Activated CD4-positive, alpha-beta T cell treated with anti-CD3 and anti-CD28 coated beads, Interleukin-2, amount 10 ng/mL, durations not matched to agents 7 days and 5 days (primary cell): ENCODE measurements around the gene WIZ. TPM values are rescaled to one million over a fixed set of nuclear protein-coding genes. Genes with fewer than 3 reads are reported as not detected.
"Not testable (repeated sequence)": the region's sequence is repeated elsewhere in the genome, so short reads cannot be mapped to it uniquely, and the experiment has no call there.

Source experiments
- CTCF ChIA-PET: fragments of 350-600 bp; sonication (Branson Sonifier 250); formaldehyde crosslinking; loops from one replicate; lab custom pipeline; 2021; ENCODE audit warnings: antibody characterized with exemption; lab: Charles Lee
- POLR2A ChIA-PET: fragments of 350-600 bp; sonication (Branson Sonifier 250); formaldehyde crosslinking; loops from one replicate; lab custom pipeline; 2021; ENCODE audit warnings: antibody characterized with exemption; lab: Charles Lee
- DNase-seq: peaks from one replicate; pipeline ENCODE4 v3.0.0-alpha.2; 2020
- H3K27ac Mint-ChIP-seq: one replicate; pipeline ENCODE4 v1.8.0; 2021; ENCODE audit warnings: mild to moderate bottlenecking, moderate library complexity, mixed read lengths
- H3K27me3 Mint-ChIP-seq: one replicate; pipeline ENCODE4 v1.8.0; 2021; ENCODE audit warnings: mixed read lengths
- H3K36me3 Mint-ChIP-seq: one replicate; pipeline ENCODE4 v1.8.0; 2021; ENCODE audit warnings: low read depth, mixed read lengths
- H3K4me1 Mint-ChIP-seq: one replicate; pipeline ENCODE4 v1.8.0; 2021; ENCODE audit warnings: mixed read lengths
- H3K4me3 Mint-ChIP-seq: one replicate; pipeline ENCODE4 v1.8.0; 2021; ENCODE audit warnings: mild to moderate bottlenecking, moderate library complexity, mixed read lengths
- H3K9me3 Mint-ChIP-seq: one replicate; pipeline ENCODE4 v1.8.0; 2021; ENCODE audit warnings: mixed read lengths
- total RNA-seq, 2 experiments: library from RNA; stranded (reverse); gene quantifications; one replicate each; pipeline ENCODE4 v1.2.3, GENCODE V29; 2021

The WIZ gene
- total RNA-seq: 10 to 100 TPM; 28.7 to 31.6 TPM

- peaks cover 38% of the 10 kb centered on the region for H3K36me3 Mint-ChIP-seq
- peak within 1 kb of the TSS; percentile 90 for H3K27ac Mint-ChIP-seq
- peak within 1 kb of the TSS; percentile 71 for H3K4me3 Mint-ChIP-seq
- DNase-seq: peak; percentile 78
- H3K4me1 Mint-ChIP-seq: peaks cover 31% of the 10 kb centered on the region
- H3K9me3 Mint-ChIP-seq: no peaks in the 10 kb centered on the region
- CTCF ChIA-PET: interaction anchor here (0.6 to 1.2 kb wide), 4 partner anchors 14 to 101 kb away, joined by 3 to 5 read pairs (median 3); partner anchors contain the start of gene AKAP8L
- POLR2A ChIA-PET: interaction anchor here (0.8 kb wide), 1 partner anchor 14 kb away, joined by 3 read pairs; no protein-coding TSS in a partner anchor
- H3K27me3 Mint-ChIP-seq: no peaks in the 10 kb centered on the region
These were observed at the start of gene WIZ for GRCh38 chr19:15449620-15450527. WIZ (minus strand) TSS chr19:15449956; CDS start chr19:15448307, 1,649 bp downstream.

- no peak overlapping the region for H3K4me3 Mint-ChIP-seq
- H3K36me3 Mint-ChIP-seq: no peaks in the 10 kb centered on the region
- DNase-seq: no peak
- H3K9me3 Mint-ChIP-seq: no peaks in the 10 kb centered on the region
- H3K27me3 Mint-ChIP-seq: peaks cover 14% of the 10 kb centered on the region
- ChIA-PET POLR2A (no interaction called here), CTCF (no interaction called here)
- H3K4me1 Mint-ChIP-seq: peaks cover 10% of the 10 kb centered on the region
- H3K27ac Mint-ChIP-seq: no peak overlapping the region
These were observed 49.2 kb upstream of the WIZ start for GRCh38 chr19:15498910-15499309.

DNA sequence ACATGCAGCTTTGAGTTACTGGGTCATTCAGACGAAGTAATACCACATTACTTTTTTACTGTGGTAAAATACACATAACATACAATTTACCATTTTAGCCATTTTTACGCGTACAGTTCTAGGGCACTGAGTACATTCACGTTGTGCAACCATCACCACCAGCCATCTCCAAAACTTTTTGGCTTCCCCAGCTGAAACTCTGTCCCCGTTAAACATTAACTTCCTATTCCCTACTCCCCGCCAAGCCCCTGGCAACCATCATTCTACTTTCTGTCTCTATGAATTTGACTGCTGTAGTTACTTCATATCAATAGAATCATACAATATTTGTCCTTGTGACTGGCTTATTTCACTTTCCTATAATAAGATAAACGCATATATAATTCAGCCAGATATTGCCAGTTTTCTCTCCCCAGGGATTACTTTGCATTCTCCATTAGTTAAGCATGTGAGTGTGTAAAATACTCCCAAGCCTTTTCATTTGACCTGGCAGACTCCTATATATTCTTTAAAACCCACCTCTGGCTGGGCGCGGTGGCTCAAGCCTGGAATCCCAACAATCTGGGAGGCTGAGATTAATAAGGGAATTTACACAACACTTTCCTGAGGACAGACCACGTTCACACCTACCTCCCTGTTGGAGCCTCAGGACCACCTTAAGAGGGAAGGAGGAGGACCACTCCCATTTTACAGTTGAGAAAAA is 48.6 kb upstream of the WIZ start:
- Mint-ChIP-seq H3K27me3 (peaks cover 15% of the 10 kb centered on the region), H3K4me1 (peaks cover 10% of the 10 kb centered on the region), H3K9me3 (no peaks in the 10 kb centered on the region), H3K27ac (no peak overlapping the region), H3K36me3 (no peaks in the 10 kb centered on the region), H3K4me3 (no peak overlapping the region)
- no peak for DNase-seq
- POLR2A ChIA-PET: interaction anchor here (0.5 kb wide), 1 partner anchor 104 kb away, joined by 6 read pairs; no protein-coding TSS in a partner anchor
- CTCF ChIA-PET: interaction anchor here (0.6 kb wide), 1 partner anchor 14 kb away, joined by 4 read pairs; no protein-coding TSS in a partner anchor

- Mint-ChIP-seq H3K4me3 (no peak overlapping the region), H3K4me1 (peaks cover 10% of the 10 kb centered on the region), H3K27ac (no peak overlapping the region), H3K27me3 (peaks cover 11% of the 10 kb centered on the region), H3K36me3 (no peaks in the 10 kb centered on the region), H3K9me3 (no peaks in the 10 kb centered on the region)
- POLR2A ChIA-PET: no interaction called here
- no peak for DNase-seq
- CTCF ChIA-PET: interaction anchor here (0.7 kb wide), 1 partner anchor 361 kb away, joined by 3 read pairs; no protein-coding TSS in a partner anchor
These were observed 45.4 kb upstream of the WIZ start for GRCh38 chr19:15495151-15495550.

GRCh38 chr19:15488489-15489226 is 38.9 kb upstream of the WIZ start:
- H3K4me1 Mint-ChIP-seq: no peaks in the 10 kb centered on the region
- ChIA-PET POLR2A (no interaction called here), CTCF (no interaction called here)
- H3K36me3 Mint-ChIP-seq: peaks cover 3% of the 10 kb centered on the region
- DNase-seq: no peak
- no peak overlapping the region for H3K4me3 Mint-ChIP-seq
- peaks cover 8% of the 10 kb centered on the region for H3K27me3 Mint-ChIP-seq
- no peak overlapping the region for H3K27ac Mint-ChIP-seq
- peaks cover 3% of the 10 kb centered on the region for H3K9me3 Mint-ChIP-seq

DNA sequence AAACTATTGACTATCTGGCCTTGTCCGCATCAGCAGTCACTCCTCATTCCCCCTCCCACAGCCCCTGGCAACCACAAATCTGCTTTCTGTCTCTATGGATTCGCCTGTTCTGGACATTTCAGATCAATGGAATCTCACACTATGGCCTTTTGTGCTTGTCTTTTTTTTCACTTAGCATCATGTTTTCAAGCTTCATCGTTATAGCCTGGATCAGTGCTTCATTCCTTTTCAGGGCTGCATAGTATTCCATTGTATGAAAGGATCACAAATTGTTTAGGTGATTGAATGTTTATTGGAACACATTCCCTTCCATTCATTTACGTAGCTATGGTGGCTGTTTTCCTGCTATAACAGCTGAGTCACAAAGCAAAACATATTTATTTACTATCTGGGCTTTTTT is 37.3 kb upstream of the WIZ start:
- no peak overlapping the region for H3K4me3 Mint-ChIP-seq
- ChIA-PET POLR2A (no interaction called here), CTCF (interaction anchor here (0.6 to 0.7 kb wide), 2 partner anchors 21 to 78 kb away, joined by 3 to 6 read pairs; no protein-coding TSS in a partner anchor)
- H3K9me3 Mint-ChIP-seq: peaks cover 3% of the 10 kb centered on the region
- H3K36me3 Mint-ChIP-seq: peaks cover 3% of the 10 kb centered on the region
- peaks cover 5% of the 10 kb centered on the region for H3K4me1 Mint-ChIP-seq
- H3K27ac Mint-ChIP-seq: no peak overlapping the region
- DNase-seq: no peak
- no peaks in the 10 kb centered on the region for H3K27me3 Mint-ChIP-seq

DNA sequence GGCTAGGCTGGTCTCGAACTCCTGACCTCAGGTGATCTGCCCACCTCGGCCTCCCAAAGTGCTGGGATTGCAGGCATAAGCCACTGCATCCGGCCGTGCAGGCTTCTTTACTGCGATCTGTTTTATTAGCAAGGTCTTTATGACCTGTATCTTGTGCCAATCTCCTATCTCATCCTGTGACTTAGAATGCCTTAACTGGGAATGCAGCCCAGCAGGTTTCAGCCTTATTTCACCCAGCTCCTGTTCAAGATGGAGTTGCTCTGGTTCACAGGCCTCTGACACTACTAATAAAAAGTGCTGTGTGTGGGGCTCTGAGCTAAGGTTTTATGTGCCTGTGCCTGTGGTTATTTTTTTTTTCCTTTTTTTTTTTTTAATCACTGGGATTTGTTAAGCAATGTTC is 36.0 kb upstream of the WIZ start:
- ChIA-PET CTCF (interaction anchor here (1.3 kb wide), 1 partner anchor 67 kb away, joined by 5 read pairs; the partner anchor contains the start of gene AKAP8L), POLR2A (interaction anchor here (0.6 kb wide), 2 partner anchors 13 to 1010 kb away, joined by 4 to 5 read pairs; partner anchors contain the start of genes C19orf44 and CALR3)
- H3K27ac Mint-ChIP-seq, H3K4me1 Mint-ChIP-seq, H3K27me3 Mint-ChIP-seq, DNase-seq, H3K4me3 Mint-ChIP-seq, H3K36me3 Mint-ChIP-seq, H3K9me3 Mint-ChIP-seq: not testable (repeated sequence)

DNA sequence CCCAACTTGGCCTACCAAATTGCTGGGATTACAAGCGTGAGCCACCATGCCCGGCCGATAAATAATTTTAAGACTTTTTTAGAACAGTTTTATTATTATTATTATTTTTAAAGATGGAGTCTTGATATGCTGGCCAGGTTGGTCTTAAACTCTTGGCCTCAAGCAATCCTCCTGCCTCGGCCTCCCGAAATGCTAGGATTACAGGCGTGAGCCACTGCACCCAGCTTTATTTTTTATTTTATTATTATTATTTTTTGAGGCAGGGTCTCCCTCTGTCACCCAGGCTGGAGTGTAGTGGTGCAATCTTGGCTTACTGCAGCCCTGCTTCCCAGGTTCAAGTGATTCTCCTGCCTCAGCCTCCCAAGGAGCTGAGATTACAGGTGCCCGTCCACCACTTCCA is 31.2 kb upstream of the WIZ start:
- H3K36me3 Mint-ChIP-seq, DNase-seq, H3K4me3 Mint-ChIP-seq, H3K27ac Mint-ChIP-seq, H3K9me3 Mint-ChIP-seq, H3K27me3 Mint-ChIP-seq: not testable (repeated sequence)
- H3K4me1 Mint-ChIP-seq: peaks cover 35% of the 10 kb centered on the region
- POLR2A ChIA-PET: interaction anchor here (0.6 to 1.0 kb wide), 2 partner anchors 15 to 17 kb away, joined by 3 to 6 read pairs; no protein-coding TSS in a partner anchor
- CTCF ChIA-PET: interaction anchor here (1.3 to 1.9 kb wide), 3 partner anchors 9 to 75 kb away, joined by 3 to 6 read pairs (median 3); partner anchors contain the start of gene AKAP8L

GRCh38 chr19:15479391-15480345 is 29.9 kb upstream of the WIZ start, which contains the start of gene PGLYRP2:
PGLYRP2 (minus strand) TSS chr19:15479501; CDS start chr19:15479371, 130 bp downstream.
- no peaks in the 10 kb centered on the region for H3K9me3 Mint-ChIP-seq
- peaks cover 35% of the 10 kb centered on the region for H3K4me1 Mint-ChIP-seq
- ChIA-PET POLR2A (interaction anchor here (1.0 kb wide), 1 partner anchor 16 kb away, joined by 3 read pairs; no protein-coding TSS in a partner anchor), CTCF (interaction anchor here (0.6 to 1.9 kb wide), 5 partner anchors 8 to 200 kb away, joined by 3 to 8 read pairs (median 3); no protein-coding TSS in a partner anchor)
- peak within 1 kb of the TSS; percentile 48 for H3K27ac Mint-ChIP-seq
- no peaks in the 10 kb centered on the region for H3K27me3 Mint-ChIP-seq
- no peak within 1 kb of the TSS for H3K4me3 Mint-ChIP-seq
- no peak for DNase-seq
- peaks cover 3% of the 10 kb centered on the region for H3K36me3 Mint-ChIP-seq

- no peaks in the 10 kb centered on the region for H3K27me3 Mint-ChIP-seq
- ChIA-PET POLR2A (no interaction called here), CTCF (no interaction called here)
- no peaks in the 10 kb centered on the region for H3K9me3 Mint-ChIP-seq
- H3K36me3 Mint-ChIP-seq: peaks cover 3% of the 10 kb centered on the region
- H3K4me3 Mint-ChIP-seq: no peak overlapping the region
- DNase-seq: no peak
- H3K4me1 Mint-ChIP-seq: peaks cover 40% of the 10 kb centered on the region
- H3K27ac Mint-ChIP-seq: no peak overlapping the region
These were observed 26.6 kb upstream of the WIZ start for GRCh38 chr19:15476325-15476724.

DNA sequence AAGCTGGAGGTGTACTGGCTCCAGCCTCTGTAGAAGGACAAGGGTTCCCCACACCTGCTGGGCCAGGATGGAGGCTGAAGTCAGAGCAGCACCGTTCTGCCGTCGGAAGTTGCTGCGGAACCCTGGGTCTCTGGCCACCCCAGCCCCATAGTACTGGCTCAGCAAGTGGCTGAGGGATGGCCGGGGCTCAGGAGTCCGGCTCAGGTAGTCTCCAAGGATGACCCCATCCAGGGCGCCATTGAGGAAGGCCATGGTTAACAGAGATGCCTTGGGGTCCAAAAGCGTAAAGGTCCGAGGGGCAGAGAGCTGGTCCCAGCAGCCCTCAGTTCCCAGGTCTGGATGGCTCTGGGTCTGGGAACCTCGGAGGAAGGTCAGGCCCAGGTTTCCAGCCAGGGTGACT is 25.9 kb upstream of the WIZ start:
- Mint-ChIP-seq H3K27ac (no peak overlapping the region), H3K36me3 (peaks cover 3% of the 10 kb centered on the region), H3K4me1 (peaks cover 43% of the 10 kb centered on the region), H3K9me3 (no peaks in the 10 kb centered on the region), H3K27me3 (no peaks in the 10 kb centered on the region), H3K4me3 (no peak overlapping the region)
- POLR2A ChIA-PET: no interaction called here
- DNase-seq: no peak
- CTCF ChIA-PET: interaction anchor here (1.1 kb wide), 1 partner anchor 80 kb away, joined by 3 read pairs; no protein-coding TSS in a partner anchor
